ENCODE results near the gene TIGAR.

Gene TIGAR

DNA sequence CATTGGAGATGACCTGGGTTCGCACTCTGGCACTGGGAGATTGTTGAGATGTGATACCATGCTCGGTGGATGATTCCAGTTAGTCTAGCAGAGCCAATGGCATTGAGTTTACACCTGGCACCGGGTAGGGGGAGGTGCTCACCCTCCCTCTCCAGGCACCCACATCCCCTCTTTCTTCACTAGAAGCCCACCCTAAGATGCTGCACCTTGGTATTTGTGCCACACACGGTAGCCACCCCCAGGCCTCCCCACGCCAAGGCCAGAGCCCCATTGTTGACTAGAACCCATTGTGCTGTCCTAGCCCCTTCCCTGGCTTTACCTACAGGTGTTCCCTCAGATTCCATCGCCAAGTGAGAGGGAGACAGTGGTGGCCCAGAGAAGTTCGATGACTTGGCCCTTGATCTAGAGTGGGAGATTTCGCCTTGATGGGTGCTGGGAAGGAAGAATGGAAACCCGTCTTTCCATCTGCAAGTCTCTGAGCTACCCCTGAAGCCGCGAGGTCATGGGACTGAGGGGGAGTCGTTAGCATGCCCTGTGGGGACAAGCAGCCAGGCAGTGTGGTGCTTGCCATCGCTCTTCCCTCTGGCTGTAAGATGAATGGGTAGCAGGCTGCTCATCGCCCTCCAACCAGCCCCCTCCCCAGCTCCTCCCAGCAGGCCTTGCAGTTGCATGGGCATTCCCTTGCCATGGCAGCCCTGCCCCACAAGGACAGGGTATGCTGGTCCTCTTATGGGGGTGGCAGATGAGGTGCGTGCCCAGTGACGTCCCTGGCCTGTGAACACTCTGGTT lies 38.7 kb upstream of the TIGAR start:
- no peaks in the 10 kb centered on the region for H3K27me3 Mint-ChIP-seq (ENCODE audit: low read depth)
- TF ChIP-seq CTCF (IDR thresholded peaks at IDR 0.05; ENCODE audit: unreplicated experiment in 3 of 3): no peak
- peaks cover 83% of the 10 kb centered on the region for H3K4me1 Mint-ChIP-seq
- H3K9me3 Mint-ChIP-seq: no peaks in the 10 kb centered on the region
- H3K4me3 Mint-ChIP-seq: no peak overlapping the region
- peak overlapping the region in 1 of 3 experiments; percentile 43 for H3K27ac Mint-ChIP-seq
- H3K36me3 Mint-ChIP-seq (ENCODE audit: low read depth): peaks cover 91% of the 10 kb centered on the region

DNA sequence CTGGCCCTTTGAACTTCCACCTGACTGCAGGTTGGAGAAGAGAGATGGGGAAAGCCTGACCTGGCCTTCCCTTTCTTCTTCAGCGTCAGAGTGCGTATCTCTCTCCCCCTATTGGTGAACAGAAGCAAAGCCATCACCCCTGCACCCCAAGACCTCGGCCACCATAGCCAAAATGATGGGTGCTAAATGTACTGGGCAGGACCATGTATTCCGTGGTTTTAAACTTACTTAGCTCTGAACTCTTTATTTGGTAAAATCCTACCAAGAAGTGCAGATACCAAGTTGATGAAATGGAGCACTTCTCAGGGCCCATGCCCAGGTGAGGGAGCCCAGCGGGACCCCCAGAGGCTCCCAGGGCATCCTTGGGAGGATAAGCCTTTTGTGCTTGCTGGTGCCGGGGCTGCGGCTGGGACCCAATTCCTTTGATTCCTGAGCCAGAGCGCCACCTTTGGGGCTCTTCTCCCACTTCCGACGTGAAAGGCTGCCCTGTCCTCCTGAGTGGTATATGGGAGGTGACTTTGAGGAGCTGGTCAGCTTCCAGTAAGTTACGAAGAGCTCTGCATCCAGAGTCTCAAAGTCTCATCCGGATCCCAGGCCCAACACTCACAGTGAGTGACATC lies 38.0 kb upstream of the TIGAR start:
- Mint-ChIP-seq H3K9me3 (no peaks in the 10 kb centered on the region), H3K27me3 (ENCODE audit: low read depth) (no peaks in the 10 kb centered on the region), H3K27ac (peak overlapping the region in 1 of 3 experiments; percentile 43), H3K4me1 (peaks cover 84% of the 10 kb centered on the region), H3K36me3 (ENCODE audit: low read depth) (peaks cover 94% of the 10 kb centered on the region), H3K4me3 (no peak overlapping the region)
- TF ChIP-seq CTCF (IDR thresholded peaks at IDR 0.05; ENCODE audit: unreplicated experiment in 3 of 3): no peak

- TF ChIP-seq CTCF (IDR thresholded peaks at IDR 0.05; ENCODE audit: unreplicated experiment in 3 of 3): no peak
- H3K9me3 Mint-ChIP-seq: no peaks in the 10 kb centered on the region
- no peak overlapping the region for H3K4me3 Mint-ChIP-seq
- no peaks in the 10 kb centered on the region for H3K27me3 Mint-ChIP-seq (ENCODE audit: low read depth)
- H3K27ac Mint-ChIP-seq: peak overlapping the region in 1 of 3 experiments; percentile 43
- H3K36me3 Mint-ChIP-seq (ENCODE audit: low read depth): peaks cover 94% of the 10 kb centered on the region
- H3K4me1 Mint-ChIP-seq: peaks cover 84% of the 10 kb centered on the region
These were observed 37.3 kb upstream of the TIGAR start for GRCh38 chr12:4283512-4284255.

DNA sequence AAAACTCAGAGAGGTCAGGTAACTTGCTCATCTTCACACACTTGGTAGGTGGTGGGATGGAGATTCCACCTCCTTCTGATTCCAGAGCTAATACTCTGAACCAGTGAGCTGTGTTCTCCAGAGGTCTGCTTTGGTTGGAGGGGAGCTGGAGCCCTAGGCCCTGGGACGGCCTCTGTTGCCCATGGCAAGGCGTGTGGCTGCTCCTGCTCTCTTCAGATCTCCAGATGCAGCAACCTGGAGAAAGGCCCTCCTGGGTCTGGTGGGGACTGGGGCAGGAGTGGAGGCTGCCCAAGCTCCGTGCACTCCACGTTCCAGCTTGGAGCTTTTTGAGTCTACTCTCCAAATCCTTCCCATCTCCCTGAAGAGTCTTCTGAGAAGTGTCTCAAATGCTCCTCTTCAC lies 36.7 kb upstream of the TIGAR start:
- Mint-ChIP-seq H3K4me1 (peaks cover 84% of the 10 kb centered on the region), H3K36me3 (ENCODE audit: low read depth) (peaks cover 94% of the 10 kb centered on the region), H3K27ac (no peak overlapping the region), H3K4me3 (no peak overlapping the region), H3K9me3 (no peaks in the 10 kb centered on the region), H3K27me3 (ENCODE audit: low read depth) (no peaks in the 10 kb centered on the region)
- no peak for TF ChIP-seq CTCF (IDR thresholded peaks at IDR 0.05; ENCODE audit: unreplicated experiment in 3 of 3)

DNA sequence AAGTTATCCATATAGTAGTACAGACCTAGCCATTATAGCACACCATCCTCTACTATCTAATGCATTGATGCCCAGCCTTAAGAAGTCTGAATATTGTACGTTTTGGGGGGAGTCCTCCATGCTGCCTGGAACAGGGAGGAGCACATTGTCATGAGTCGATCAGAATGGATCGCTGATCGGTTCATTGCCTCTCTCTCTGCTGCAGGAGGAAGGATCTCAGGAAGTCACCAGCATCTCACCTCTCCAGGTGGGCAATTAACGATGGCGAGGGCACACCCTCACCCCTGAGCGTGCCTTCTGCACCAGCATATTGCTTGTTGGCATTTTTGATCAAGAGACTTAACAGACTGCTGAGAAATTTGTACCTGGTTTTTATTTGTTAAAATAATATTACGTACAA lies 35.9 kb upstream of the TIGAR start:
- no peaks in the 10 kb centered on the region for H3K27me3 Mint-ChIP-seq (ENCODE audit: low read depth)

More for the DNA sequence above, 35.9 kb upstream of the TIGAR start:
- Mint-ChIP-seq H3K27ac (no peak overlapping the region), H3K36me3 (ENCODE audit: low read depth) (peaks cover 96% of the 10 kb centered on the region), H3K4me1 (peaks cover 79% of the 10 kb centered on the region), H3K9me3 (no peaks in the 10 kb centered on the region), H3K4me3 (no peak overlapping the region)
- no peak for TF ChIP-seq CTCF (IDR thresholded peaks at IDR 0.05; ENCODE audit: unreplicated experiment in 3 of 3)
